Measurements from ENCODE around the gene ATP1A4.
A peak's percentile ranks its signal among the peaks of the same experiment; 100 is the strongest.

The ATP1A4 gene

DNA sequence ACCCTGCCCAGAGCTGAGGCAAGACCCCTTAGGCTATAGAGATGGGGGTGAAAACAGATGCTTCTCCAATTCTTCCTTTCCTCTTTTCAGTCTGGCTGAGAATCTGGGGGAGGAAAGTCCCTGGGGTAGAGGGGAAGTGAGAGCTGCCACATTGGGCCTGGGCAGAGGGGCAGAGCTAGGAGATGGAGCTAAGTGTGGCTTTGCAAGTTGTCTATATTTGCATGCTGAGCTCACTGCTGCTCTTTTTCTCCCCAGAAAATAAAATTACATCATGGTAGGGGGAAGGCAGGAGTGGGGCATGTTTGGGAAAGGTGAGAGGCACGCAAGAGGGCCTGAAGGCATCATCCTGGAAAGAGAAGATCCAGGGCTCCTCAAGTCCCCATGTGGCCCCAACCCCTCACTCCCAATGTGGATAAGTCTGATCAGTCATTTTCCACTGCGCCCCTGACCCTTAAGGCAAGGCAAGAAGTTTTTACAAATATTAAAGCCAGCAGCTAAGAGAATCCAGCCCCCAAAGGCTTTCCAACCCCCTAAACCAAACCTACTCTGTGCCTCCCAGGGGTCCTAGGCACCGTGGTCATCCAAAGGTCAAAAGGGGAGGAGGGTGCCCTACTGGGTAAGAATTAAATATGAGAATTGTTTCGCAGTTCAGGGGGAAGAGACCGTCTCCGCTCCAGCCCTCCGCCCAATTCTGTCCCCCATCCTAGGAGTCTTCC lies 53.3 kb downstream of the ATP1A4 start (continued):
- peak; percentile 6; the same call in 1 of the 2 replicates for TF ChIP-seq HIC1 (tag by site-specific recombination; IDR thresholded peaks at IDR 0.05)
- no peak for TF ChIP-seq GLIS2 (tag by site-specific recombination; IDR thresholded peaks at IDR 0.05)
- TF ChIP-seq, protein P1, sequence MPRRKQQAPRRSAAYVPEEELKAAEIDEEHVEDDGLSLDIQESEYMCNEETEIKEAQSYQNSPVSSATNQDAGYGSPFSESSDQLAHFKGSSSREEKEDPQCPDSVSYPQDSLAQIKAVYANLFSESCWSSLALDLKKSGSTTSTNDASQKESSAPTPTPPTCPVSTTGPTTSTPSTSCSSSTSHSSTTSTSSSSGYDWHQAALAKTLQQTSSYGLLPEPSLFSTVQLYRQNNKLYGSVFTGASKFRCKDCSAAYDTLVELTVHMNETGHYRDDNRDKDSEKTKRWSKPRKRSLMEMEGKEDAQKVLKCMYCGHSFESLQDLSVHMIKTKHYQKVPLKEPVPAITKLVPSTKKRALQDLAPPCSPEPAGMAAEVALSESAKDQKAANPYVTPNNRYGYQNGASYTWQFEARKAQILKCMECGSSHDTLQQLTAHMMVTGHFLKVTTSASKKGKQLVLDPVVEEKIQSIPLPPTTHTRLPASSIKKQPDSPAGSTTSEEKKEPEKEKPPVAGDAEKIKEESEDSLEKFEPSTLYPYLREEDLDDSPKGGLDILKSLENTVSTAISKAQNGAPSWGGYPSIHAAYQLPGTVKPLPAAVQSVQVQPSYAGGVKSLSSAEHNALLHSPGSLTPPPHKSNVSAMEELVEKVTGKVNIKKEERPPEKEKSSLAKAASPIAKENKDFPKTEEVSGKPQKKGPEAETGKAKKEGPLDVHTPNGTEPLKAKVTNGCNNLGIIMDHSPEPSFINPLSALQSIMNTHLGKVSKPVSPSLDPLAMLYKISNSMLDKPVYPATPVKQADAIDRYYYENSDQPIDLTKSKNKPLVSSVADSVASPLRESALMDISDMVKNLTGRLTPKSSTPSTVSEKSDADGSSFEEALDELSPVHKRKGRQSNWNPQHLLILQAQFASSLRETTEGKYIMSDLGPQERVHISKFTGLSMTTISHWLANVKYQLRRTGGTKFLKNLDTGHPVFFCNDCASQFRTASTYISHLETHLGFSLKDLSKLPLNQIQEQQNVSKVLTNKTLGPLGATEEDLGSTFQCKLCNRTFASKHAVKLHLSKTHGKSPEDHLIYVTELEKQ (tag by site-specific recombination; IDR thresholded peaks at IDR 0.05; ENCODE audit: borderline replicate concordance): no peak

DNA sequence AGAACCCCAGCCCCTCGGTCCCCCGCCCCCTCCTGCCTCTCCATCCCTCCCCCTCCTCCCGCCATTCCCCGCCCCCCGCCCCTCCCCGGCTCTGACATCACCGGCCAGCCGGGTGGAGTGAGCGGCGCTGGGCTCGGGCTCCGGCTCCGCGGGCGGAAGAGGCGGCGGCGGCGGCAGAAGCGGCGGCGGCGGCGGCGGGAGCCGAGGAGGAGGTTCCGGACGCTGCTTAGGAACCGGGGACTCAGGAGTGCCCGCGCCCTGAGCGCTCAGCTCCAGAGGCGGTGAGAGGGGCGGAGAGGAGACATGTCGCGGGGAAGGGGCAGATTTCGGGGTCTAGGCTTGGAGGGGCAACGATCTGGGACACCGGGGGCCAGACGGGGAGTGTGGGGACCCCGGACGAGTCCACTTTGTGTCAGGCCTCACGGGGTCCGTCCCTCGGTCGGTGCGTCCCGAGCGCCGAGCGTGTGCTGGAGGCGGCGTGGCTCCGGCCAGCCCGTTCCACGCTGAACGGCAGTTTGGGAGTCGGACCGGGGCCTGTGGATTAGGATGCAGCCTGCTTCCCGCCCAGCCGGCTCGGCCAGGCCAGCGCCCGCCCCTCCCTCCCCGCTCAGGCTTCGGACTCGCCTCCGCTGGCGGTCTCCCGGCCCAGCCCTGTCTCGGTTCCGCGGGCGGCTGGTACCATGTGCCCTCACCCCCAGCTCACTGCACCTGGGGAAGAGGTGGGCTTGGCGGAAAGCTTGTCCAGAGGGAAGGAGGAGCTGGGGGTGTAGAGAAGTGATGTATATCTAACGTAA lies 54.0 kb downstream of the ATP1A4 start, which contains the start of gene PEA15:
TSS of gene PEA15 (plus strand) at position 143 of the 794 bp plus-strand sequence. CDS start 6,161 bp downstream, outside the sequence.
- Histone ChIP-seq H3K9me3 (ENCODE audit: control insufficient read depth, insufficient read depth, low read depth, low read length) (no peaks in the 10 kb centered on the region), H3K4me1 (ENCODE audit: control insufficient read depth, insufficient read depth, low read length) (0 out of 2 replicates have a peak, but pooled peaks cover 2% of the 10 kb centered on the region), H3K27ac (ENCODE audit: extremely low read depth, low read depth, low read length) (peak within 1 kb of the TSS; percentile 82), H3K4me3 (ENCODE audit: low read depth, low read length) (peak within 1 kb of the TSS; percentile 70), H3K36me3 (ENCODE audit: control insufficient read depth in 2 of 2, insufficient read depth in 1 of 2, low read length in 2 of 2) (peaks cover 0 to 40% of the 10 kb centered on the region in 2 experiments; a peak in 2 of 3 replicates)
- ChIA-PET CTCF (interaction anchor here (1.5 to 4.4 kb wide), 4 partner anchors 12 to 104 kb away, joined by 6 to 64 read pairs (median 13); partner anchors contain the start of gene CASQ1), POLR2A (interaction anchor here (0.6 to 1.0 kb wide), 4 partner anchors 10 to 39 kb away, joined by 3 to 4 read pairs (median 4); no protein-coding TSS in a partner anchor)
- TF ChIP-seq ZNF175 (tag by site-specific recombination; IDR thresholded peaks at IDR 0.05): no peak
- TF ChIP-seq ZNF510 (tag by site-specific recombination; IDR thresholded peaks at IDR 0.05; ENCODE audit: insufficient replicate concordance): no peak
- TF ChIP-seq ZFP3 (tag by site-specific recombination; IDR thresholded peaks at IDR 0.05; ENCODE audit: low read depth): no peak
- TF ChIP-seq YY1 (tag by site-specific recombination; IDR thresholded peaks at IDR 0.05): no peak; the same call in 1 of the 2 replicates
- 0 out of 2 replicates have a peak, but pooled peaks have one; percentile 26 for TF ChIP-seq ZBTB7A (tag by site-specific recombination; IDR thresholded peaks at IDR 0.05; ENCODE audit: low read depth)
- peak; percentile 28; the same call in 1 of the 2 replicates for TF ChIP-seq WT1 (tag by site-specific recombination; IDR thresholded peaks at IDR 0.05)
- no peak for TF ChIP-seq SCRT1 (tag by site-specific recombination; IDR thresholded peaks at IDR 0.05; ENCODE audit: borderline replicate concordance)
- TF ChIP-seq ZNF138 (tag by site-specific recombination; IDR thresholded peaks at IDR 0.05; ENCODE audit: borderline replicate concordance): no peak
- peak; percentile 12; the same call in 1 of the 2 replicates for TF ChIP-seq ZNF398 (tag by site-specific recombination; IDR thresholded peaks at IDR 0.05)
- TF ChIP-seq ZNF394 (tag by site-specific recombination; IDR thresholded peaks at IDR 0.05; ENCODE audit: borderline replicate concordance): peak; percentile 25
- TF ChIP-seq ZNF792 (tag by site-specific recombination; IDR thresholded peaks at IDR 0.05): peak; percentile 29; the same call in 1 of the 2 replicates
- no peak for TF ChIP-seq ZNF274 (IDR thresholded peaks at IDR 0.05; ENCODE audit: low read length)
- no peak for TF ChIP-seq ZNF274 (tag by site-specific recombination; IDR thresholded peaks at IDR 0.05; ENCODE audit: borderline replicate concordance)
- TF ChIP-seq ZNF335 (tag by site-specific recombination; conservative IDR thresholded peaks at IDR 0.05): peak; percentile 92
- TF ChIP-seq, protein P2, sequence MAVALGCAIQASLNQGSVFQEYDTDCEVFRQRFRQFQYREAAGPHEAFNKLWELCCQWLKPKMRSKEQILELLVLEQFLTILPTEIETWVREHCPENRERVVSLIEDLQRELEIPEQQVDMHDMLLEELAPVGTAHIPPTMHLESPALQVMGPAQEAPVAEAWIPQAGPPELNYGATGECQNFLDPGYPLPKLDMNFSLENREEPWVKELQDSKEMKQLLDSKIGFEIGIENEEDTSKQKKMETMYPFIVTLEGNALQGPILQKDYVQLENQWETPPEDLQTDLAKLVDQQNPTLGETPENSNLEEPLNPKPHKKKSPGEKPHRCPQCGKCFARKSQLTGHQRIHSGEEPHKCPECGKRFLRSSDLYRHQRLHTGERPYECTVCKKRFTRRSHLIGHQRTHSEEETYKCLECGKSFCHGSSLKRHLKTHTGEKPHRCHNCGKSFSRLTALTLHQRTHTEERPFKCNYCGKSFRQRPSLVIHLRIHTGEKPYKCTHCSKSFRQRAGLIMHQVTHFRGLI (tag by site-specific recombination; IDR thresholded peaks at IDR 0.05): peak; percentile 32; the same call in 1 of the 2 replicates
- no peak for TF ChIP-seq ZNF184 (tag by site-specific recombination; IDR thresholded peaks at IDR 0.05)
- TF ChIP-seq, protein P1 (tag by site-specific recombination; IDR thresholded peaks at IDR 0.05; ENCODE audit: borderline replicate concordance): peak; percentile 30; the same call in 1 of the 2 replicates
